ENCODE data around the gene ZBTB6.

The ZBTB6 gene

GRCh38 chr9:122912964-122913673 lies at the start of gene ZBTB6:
Gene ZBTB6, minus strand, starts transcription at chr9:122913323. Its CDS starts 1,251 bp downstream, at chr9:122912072.
- peak; percentile 89 for DNase-seq

GRCh38 chr9:122961139-122961538 lies 48.0 kb upstream of the ZBTB6 start:
- DNase-seq: no peak

- DNase-seq: no peak
Measured at GRCh38 chr9:122955961-122956360, 42.8 kb upstream of the ZBTB6 start.

- peak; percentile 52 for DNase-seq
Measured at GRCh38 chr9:122954253-122954691, 41.1 kb upstream of the ZBTB6 start.

GRCh38 chr9:122951056-122951455 lies 37.9 kb upstream of the ZBTB6 start:
- no peak for DNase-seq

- no peak for DNase-seq
Measured at GRCh38 chr9:122950263-122950662, 37.1 kb upstream of the ZBTB6 start.

- no peak for DNase-seq
Measured at GRCh38 chr9:122949696-122950095, 36.6 kb upstream of the ZBTB6 start.

- no peak for DNase-seq
Measured at GRCh38 chr9:122948313-122948712, 35.2 kb upstream of the ZBTB6 start.

GRCh38 chr9:122946461-122947005 lies 33.4 kb upstream of the ZBTB6 start:
- DNase-seq: no peak

- DNase-seq: no peak
Measured at GRCh38 chr9:122944960-122945888, 32.1 kb upstream of the ZBTB6 start.

GRCh38 chr9:122941582-122942234 lies 28.6 kb upstream of the ZBTB6 start:
- peak; percentile 53 for DNase-seq

- peak; percentile 99 for DNase-seq
Measured at GRCh38 chr9:122940749-122941581, 27.8 kb upstream of the ZBTB6 start, which contains the start of gene RABGAP1. Gene RABGAP1, plus strand, starts transcription at chr9:122941020. Its CDS starts 16,040 bp downstream, at chr9:122957060.

- DNase-seq: no peak
Measured at GRCh38 chr9:122940454-122940748, 27.3 kb upstream of the ZBTB6 start.

- DNase-seq: no peak
Measured at GRCh38 chr9:122939601-122940000, 26.5 kb upstream of the ZBTB6 start.

- no peak for DNase-seq
Measured at GRCh38 chr9:122936883-122937282, 23.8 kb upstream of the ZBTB6 start.

GRCh38 chr9:122936464-122936863 lies 23.3 kb upstream of the ZBTB6 start:
- DNase-seq: no peak

GRCh38 chr9:122931226-122932121 lies 18.4 kb upstream of the ZBTB6 start, which contains the start of gene ZBTB26:
Gene ZBTB26, minus strand, starts transcription at chr9:122931512. Its CDS starts 11,578 bp downstream, at chr9:122919934.
- peak; percentile 97 for DNase-seq

GRCh38 chr9:122930541-122931225 lies 17.6 kb upstream of the ZBTB6 start:
- DNase-seq: no peak

- no peak for DNase-seq
Measured at GRCh38 chr9:122929796-122930354, 16.8 kb upstream of the ZBTB6 start.

GRCh38 chr9:122923947-122924346 lies 10.8 kb upstream of the ZBTB6 start:
- DNase-seq: no peak

Measured in EL (cell line).